ENCODE results near the gene MINDY2.

Gene MINDY2, protein sequence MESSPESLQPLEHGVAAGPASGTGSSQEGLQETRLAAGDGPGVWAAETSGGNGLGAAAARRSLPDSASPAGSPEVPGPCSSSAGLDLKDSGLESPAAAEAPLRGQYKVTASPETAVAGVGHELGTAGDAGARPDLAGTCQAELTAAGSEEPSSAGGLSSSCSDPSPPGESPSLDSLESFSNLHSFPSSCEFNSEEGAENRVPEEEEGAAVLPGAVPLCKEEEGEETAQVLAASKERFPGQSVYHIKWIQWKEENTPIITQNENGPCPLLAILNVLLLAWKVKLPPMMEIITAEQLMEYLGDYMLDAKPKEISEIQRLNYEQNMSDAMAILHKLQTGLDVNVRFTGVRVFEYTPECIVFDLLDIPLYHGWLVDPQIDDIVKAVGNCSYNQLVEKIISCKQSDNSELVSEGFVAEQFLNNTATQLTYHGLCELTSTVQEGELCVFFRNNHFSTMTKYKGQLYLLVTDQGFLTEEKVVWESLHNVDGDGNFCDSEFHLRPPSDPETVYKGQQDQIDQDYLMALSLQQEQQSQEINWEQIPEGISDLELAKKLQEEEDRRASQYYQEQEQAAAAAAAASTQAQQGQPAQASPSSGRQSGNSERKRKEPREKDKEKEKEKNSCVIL

GRCh38 chr15:58770857-58771620 lies at the start of gene MINDY2:
MINDY2 (plus strand) TSS chr15:58771302; CDS start chr15:58771396, 94 bp downstream.
- peaks cover 28% of the 10 kb centered on the region for H3K79me2 ChIP-seq (ENCODE audit: insufficient read depth, low read length)
- H3K36me3 ChIP-seq (ENCODE audit: insufficient read depth, low read length) = no peaks in the 10 kb centered on the region; the same call in 1 of the 2 replicates
- peak within 1 kb of the TSS; percentile 98 for H2AFZ ChIP-seq (ENCODE audit: low read depth, low read length)
- H3K27ac ChIP-seq (ENCODE audit: low read length) = peak within 1 kb of the TSS; percentile 79
- ATAC-seq (ENCODE audit: insufficient read depth, low read depth) = peak; percentile 97
- no peaks in the 10 kb centered on the region for H3K27me3 ChIP-seq (ENCODE audit: insufficient read depth, low read length, poor library complexity)
- peak within 1 kb of the TSS; percentile 70 for H3K4me2 ChIP-seq (ENCODE audit: insufficient read depth, low read length)
- peak; percentile 94 for DNase-seq
- no peaks in the 10 kb centered on the region for H3K9me3 ChIP-seq (ENCODE audit: insufficient read depth, low read length, severe bottlenecking)
- no peak for TF ChIP-seq EZH2 (IDR thresholded peaks at IDR 0.05; ENCODE audit: borderline replicate concordance, low read depth, low read length, severe bottlenecking)
- TF ChIP-seq CTCF (IDR thresholded peaks at IDR 0.05; ENCODE audit: borderline replicate concordance, extremely low read depth, low read length, poor library complexity, severe bottlenecking) = peak; percentile 59
- peak within 1 kb of the TSS; percentile 61 to 80 for H3K4me3 ChIP-seq (ENCODE audit: low read depth in 1 of 2, low read length in 2 of 2)
- H3K4me1 ChIP-seq (ENCODE audit: insufficient read depth, low read length) = peaks cover 43% of the 10 kb centered on the region
- H4K20me1 ChIP-seq (ENCODE audit: insufficient read depth, low read length) = no peaks in the 10 kb centered on the region
- peak within 1 kb of the TSS; percentile 88 for H3K9ac ChIP-seq (ENCODE audit: low read depth, low read length)

DNA sequence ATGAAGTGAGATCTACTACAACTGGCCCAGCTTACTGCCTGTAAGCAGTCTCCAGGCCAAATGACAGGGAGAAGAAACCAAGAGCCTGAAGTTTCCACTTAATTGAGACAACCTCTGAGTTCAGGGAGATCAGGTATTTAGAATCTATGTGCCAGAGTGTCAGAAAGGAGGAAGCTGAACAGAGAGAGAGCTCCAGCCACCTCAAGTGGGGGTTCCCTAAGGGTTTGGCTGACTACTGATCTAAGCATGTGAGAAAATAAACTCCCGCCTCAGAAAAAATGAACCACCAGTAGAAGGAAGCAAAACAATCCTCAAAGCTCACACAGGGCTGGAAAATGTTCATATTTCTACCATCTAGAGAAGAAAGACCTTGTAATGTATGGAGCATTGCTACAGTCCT lies 46.6 kb upstream of the MINDY2 start:
- Histone ChIP-seq H3K4me1 (ENCODE audit: insufficient read depth, low read length) (no peaks in the 10 kb centered on the region), H3K36me3 (ENCODE audit: insufficient read depth, low read length) (peaks cover 3% of the 10 kb centered on the region; the same call in 1 of the 2 replicates), H3K4me3 (ENCODE audit: low read depth in 1 of 2, low read length in 2 of 2) (no peak overlapping the region), H2AFZ (ENCODE audit: low read depth, low read length) (no peak overlapping the region), H3K27ac (ENCODE audit: low read length) (0 out of 2 replicates have a peak overlapping the region, but pooled peaks have one; percentile 27), H3K27me3 (ENCODE audit: insufficient read depth, low read length, poor library complexity) (no peaks in the 10 kb centered on the region), H3K9me3 (ENCODE audit: insufficient read depth, low read length, severe bottlenecking) (no peaks in the 10 kb centered on the region), H3K79me2 (ENCODE audit: insufficient read depth, low read length) (peaks cover 100% of the 10 kb centered on the region), H3K9ac (ENCODE audit: low read depth, low read length) (no peak overlapping the region), H4K20me1 (ENCODE audit: insufficient read depth, low read length) (peaks cover 17% of the 10 kb centered on the region; the same call in 1 of the 2 replicates), H3K4me2 (ENCODE audit: insufficient read depth, low read length) (no peak overlapping the region)
- no peak for TF ChIP-seq EZH2 (IDR thresholded peaks at IDR 0.05; ENCODE audit: borderline replicate concordance, low read depth, low read length, severe bottlenecking)
- no peak for TF ChIP-seq CTCF (IDR thresholded peaks at IDR 0.05; ENCODE audit: borderline replicate concordance, extremely low read depth, low read length, poor library complexity, severe bottlenecking)
- DNase-seq = no peak
- 0 out of 3 replicates have a peak, but pooled peaks have one; percentile 45 for ATAC-seq (ENCODE audit: insufficient read depth, low read depth)

DNA sequence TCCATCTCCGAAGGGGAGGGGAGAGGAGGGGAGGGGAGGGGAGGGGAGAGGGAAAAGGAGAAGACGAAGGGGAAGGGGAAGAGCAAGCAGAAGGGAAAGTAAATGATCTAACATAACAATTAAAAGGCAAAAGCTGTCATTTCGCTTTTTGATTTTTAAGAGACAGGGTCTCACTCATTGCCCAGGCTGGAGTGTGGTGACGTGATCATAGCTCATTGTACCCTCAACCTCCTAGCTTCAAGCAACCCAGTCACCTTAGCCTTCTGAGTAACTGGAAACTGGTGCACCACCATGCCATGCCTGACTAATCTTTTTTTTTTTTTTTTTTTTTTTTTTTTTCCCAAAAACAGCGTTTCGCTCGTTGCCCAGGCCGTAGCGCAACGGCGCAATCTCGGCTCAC lies 44.2 kb upstream of the MINDY2 start:
- peaks cover 25% of the 10 kb centered on the region for H4K20me1 ChIP-seq (ENCODE audit: insufficient read depth, low read length)
- H3K9ac ChIP-seq (ENCODE audit: low read depth, low read length) = no peak overlapping the region

More for the DNA sequence above, 44.2 kb upstream of the MINDY2 start:
- H3K36me3 ChIP-seq (ENCODE audit: insufficient read depth, low read length) = peaks cover 4% of the 10 kb centered on the region; the same call in 1 of the 2 replicates
- no peak overlapping the region for H3K4me2 ChIP-seq (ENCODE audit: insufficient read depth, low read length)
- ATAC-seq (ENCODE audit: insufficient read depth, low read depth) (no peak), DNase-seq (no peak)
- TF ChIP-seq EZH2 (IDR thresholded peaks at IDR 0.05; ENCODE audit: borderline replicate concordance, low read depth, low read length, severe bottlenecking) = no peak
- TF ChIP-seq CTCF (IDR thresholded peaks at IDR 0.05; ENCODE audit: borderline replicate concordance, extremely low read depth, low read length, poor library complexity, severe bottlenecking) = no peak
- no peak overlapping the region for H3K4me3 ChIP-seq (ENCODE audit: low read depth in 1 of 2, low read length in 2 of 2)
- H3K4me1 ChIP-seq (ENCODE audit: insufficient read depth, low read length) = no peaks in the 10 kb centered on the region
- no peak overlapping the region for H2AFZ ChIP-seq (ENCODE audit: low read depth, low read length)
- peaks cover 100% of the 10 kb centered on the region for H3K79me2 ChIP-seq (ENCODE audit: insufficient read depth, low read length)
- H3K27me3 ChIP-seq (ENCODE audit: insufficient read depth, low read length, poor library complexity) = no peaks in the 10 kb centered on the region
- no peaks in the 10 kb centered on the region for H3K9me3 ChIP-seq (ENCODE audit: insufficient read depth, low read length, severe bottlenecking)
- no peak overlapping the region for H3K27ac ChIP-seq (ENCODE audit: low read length)
